Body of pancreas (tissue), 4 donors: ENCODE data around the gene STK31. TPM values are rescaled to one million over a fixed set of nuclear protein-coding genes. Genes with fewer than 3 reads are reported as not detected.
"Not testable (repeated sequence)": the region's sequence is repeated elsewhere in the genome, so short reads cannot be mapped to it uniquely, and the experiment has no call there.

Experiments used
- ATAC-seq: fragments of 150-250 bp; one replicate; pipeline ENCODE4 v1.9.1; 2016
- DNase-seq, 4 donors: peaks; one replicate each; pipeline ENCODE4 v3.0.0-alpha.2; 2019
- H3K27ac ChIP-seq, 4 donors: fragments of 200-600 bp; sonication (generic); 1 replicate in 3 of 4; 2 replicates in 1 of 4; pipeline versions ENCODE4 v1.5.1 to v1.6.1; 2016 to 2019; ENCODE audit warnings: mild to moderate bottlenecking in 1 of 4, mixed read lengths in 1 of 4, moderate library complexity in 1 of 4
- H3K27me3 ChIP-seq, 2 donors: fragments of 200-600 bp; sonication (generic); one replicate each; pipeline ENCODE4 v1.6.0; 2016; ENCODE audit warnings: mild to moderate bottlenecking in 1 of 2
- H3K36me3 ChIP-seq, 2 donors: fragments of 200-600 bp; sonication (generic); replicated peaks in 1 of 2; 2 replicates each; pipeline ENCODE4 v1.5.1; 2016; ENCODE audit warnings: low read depth in 2 of 2; ENCODE audit not compliant: insufficient read depth in 1 of 2
- H3K4me1 ChIP-seq: fragments of 200-600 bp; sonication (generic); one replicate; pipeline ENCODE4 v1.6.0; 2016
- H3K4me3 ChIP-seq, 2 donors: fragments of 200-600 bp; sonication (generic); 1 replicate in 1 of 2; 2 replicates in 1 of 2; pipeline ENCODE4 v1.5.1; 2016 to 2019
- H3K9me3 ChIP-seq, 3 donors: fragments of 200-600 bp; sonication (generic); 1 replicate in 2 of 3; 2 replicates in 1 of 3; pipeline ENCODE4 v1.5.1; 2016
- CTCF ChIP-seq, 7 experiments: fragments of 450-650 bp in 4 of 7; fragments of 200-600 bp in 3 of 7; sonication (generic) in 3 of 7; IDR thresholded peaks; one replicate each; pipeline ENCODE4 v1.5.1; 2016 to 2019; ENCODE audit warnings: antibody characterized with exemption in 7 of 7
- POLR2A ChIP-seq, 3 donors: fragments of 450-650 bp; IDR thresholded peaks; one replicate each; pipeline ENCODE4 v1.6.1; 2016; ENCODE audit warnings: antibody characterized with exemption in 3 of 3, mild to moderate bottlenecking in 2 of 3
- WGBS, 2 donors: methylation state at CpG; one replicate each; pipeline ENCODE4 v1.1.5; 2017; 5-methylcytosine and 5-hydroxymethylcytosine counted together
- intact Hi-C: fragments of 100-400 bp; cut with DNase I; formaldehyde crosslinking; loops from one replicate; pipeline ENCODE4 v1.15.1; 2023
- total RNA-seq, 2 donors: library from RNA; depleted of rRNA; stranded (reverse); fragments of >200 nt; gene quantifications; one replicate each; pipeline ENCODE4 v1.1.0, GENCODE V29; 2016

The STK31 gene
- total RNA-seq, 2 donors from 2014 or later: 2.3 TPM; not detected in 1

DNA sequence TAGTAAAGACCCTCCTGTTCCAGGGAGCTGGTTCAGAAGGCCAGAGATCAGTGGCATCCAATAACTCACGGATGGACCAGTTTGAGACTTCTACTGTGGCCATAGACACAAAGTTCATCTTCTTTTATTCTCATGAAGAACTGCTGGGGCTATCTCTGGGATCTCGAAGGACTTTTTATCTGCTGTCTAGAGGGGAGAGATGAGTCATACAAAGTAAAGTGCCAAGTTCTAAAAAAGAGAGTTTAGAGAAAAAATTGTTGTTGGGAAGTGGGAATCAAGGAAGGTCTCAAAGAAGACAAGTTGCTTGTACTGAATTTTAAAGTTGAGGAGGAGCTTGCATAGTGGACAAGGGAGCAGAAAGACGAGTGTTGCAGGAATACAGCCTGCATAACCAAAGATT, 38.0 kb upstream of the STK31 start:
- DNase-seq: no peak
- TF ChIP-seq POLR2A (IDR thresholded peaks at IDR 0.05): no peak
- TF ChIP-seq CTCF (IDR thresholded peaks at IDR 0.05): no peak
- intact Hi-C loops: no loop called here
- no peaks in the 10 kb centered on the region for H3K4me1 ChIP-seq
- 70 to 72% methylated on average over 3 of the region's 3 CpGs for WGBS, 2 donors
- no peak overlapping the region for H3K4me3 ChIP-seq
- H3K27ac ChIP-seq: no peak overlapping the region
- ATAC-seq: no peak
- no peaks in the 10 kb centered on the region for H3K36me3 ChIP-seq
- no peaks in the 10 kb centered on the region for H3K9me3 ChIP-seq
- H3K27me3 ChIP-seq: no peaks in the 10 kb centered on the region

DNA sequence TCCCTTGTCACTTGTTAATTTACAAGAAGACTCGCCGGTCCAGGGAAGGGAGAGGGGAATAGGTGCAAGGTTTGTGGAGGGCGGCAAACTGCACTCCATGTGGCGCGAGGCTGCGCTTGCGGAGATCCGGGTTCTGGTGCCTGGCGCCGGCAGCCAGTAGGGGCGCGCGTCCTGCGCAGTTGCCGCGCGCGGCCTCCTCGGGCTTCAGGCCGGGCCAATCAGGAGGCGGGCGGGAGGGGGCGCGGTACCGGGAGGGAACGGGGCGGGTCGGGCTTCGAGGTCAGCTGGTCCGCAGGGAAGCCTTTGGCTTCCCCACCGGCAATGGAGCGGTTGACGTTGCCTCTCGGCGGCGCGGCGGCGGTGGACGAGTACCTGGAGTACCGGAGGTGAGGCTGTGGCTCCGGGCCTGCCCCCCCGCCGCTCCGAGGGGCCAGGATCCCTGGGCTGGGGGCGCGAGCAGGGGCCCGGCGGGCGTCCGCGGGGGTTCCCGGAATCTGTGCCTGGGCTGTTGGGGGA, 30.1 kb upstream of the STK31 start, which contains the start of gene FAM221A:
Gene FAM221A, plus strand, starts transcription at position 302 of the 516 bp plus-strand sequence. Its CDS starts 20 bp downstream, at position 322.
- peak; percentile 98 for ATAC-seq
- Histone ChIP-seq H3K27ac (peak within 1 kb of the TSS; percentile 96 to 99 (median 98)), H3K9me3 (no peaks in the 10 kb centered on the region), H3K4me1 (peaks cover 35% of the 10 kb centered on the region), H3K4me3 (peak within 1 kb of the TSS; percentile 28 to 98), H3K27me3 (no peaks in the 10 kb centered on the region), H3K36me3 (no peaks in the 10 kb centered on the region)
- DNase-seq: peak; percentile 94 to 95 (median 94)
- TF ChIP-seq POLR2A (IDR thresholded peaks at IDR 0.05): peak; percentile 77 to 85 (median 78)
- TF ChIP-seq CTCF (IDR thresholded peaks at IDR 0.05): peak; percentile 76 to 95 (median 89)
- 0% methylated on average over 9 to 48 of the region's 53 CpGs for WGBS, 2 donors
- intact Hi-C loops: no loop called here

DNA sequence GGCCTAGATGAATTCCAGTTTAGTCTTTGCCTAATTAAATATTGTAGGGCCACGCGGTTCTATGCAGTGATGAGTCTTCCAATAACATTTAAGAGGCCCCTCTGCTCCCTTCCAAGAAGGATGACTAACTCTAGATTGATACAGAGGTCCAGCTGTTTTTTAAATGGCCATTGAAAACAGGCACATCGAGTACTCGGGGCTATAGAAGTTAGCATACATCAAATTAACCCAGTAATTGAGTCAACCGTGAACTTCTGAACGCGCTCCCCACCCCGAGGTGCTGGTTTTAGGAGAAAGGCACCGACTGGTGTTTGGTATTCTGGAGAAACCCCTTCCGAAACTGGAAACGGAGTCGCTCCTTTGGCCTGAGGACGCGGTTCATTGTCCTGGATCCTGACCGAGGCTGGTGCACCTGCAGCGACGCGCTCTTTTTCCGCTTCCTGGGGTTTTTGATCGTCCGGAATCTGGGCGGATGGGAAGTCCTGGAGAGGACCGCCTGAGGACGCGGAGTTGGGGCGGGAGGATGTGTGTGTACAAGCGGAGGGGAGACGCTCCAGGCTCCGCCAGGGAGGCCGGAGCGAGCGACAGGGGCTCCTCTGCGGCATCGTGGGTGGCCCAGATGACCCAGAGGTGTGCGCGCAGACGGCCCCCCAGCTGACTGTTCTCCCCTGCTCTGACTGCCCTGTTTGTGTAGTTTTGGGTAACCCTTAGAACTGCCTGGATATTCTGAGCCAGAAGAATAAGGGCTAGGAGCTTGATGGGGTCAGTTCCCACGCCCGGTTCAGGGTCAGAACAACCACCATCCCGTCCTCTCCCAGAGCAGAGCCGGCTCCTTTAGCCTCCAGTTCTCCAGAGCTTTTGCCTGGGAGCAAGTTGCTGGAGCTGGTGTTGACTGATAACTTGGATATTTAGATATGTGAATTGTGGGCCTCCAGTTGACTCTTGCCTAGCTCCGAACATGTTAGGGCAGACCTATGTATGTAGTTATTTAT, 29.3 kb upstream of the STK31 start:
- TF ChIP-seq CTCF (IDR thresholded peaks at IDR 0.05) (no peak), POLR2A (IDR thresholded peaks at IDR 0.05) (peak; percentile 40 to 95 (median 93))
- WGBS, 2 donors: 1% methylated on average over 15 to 42 of the region's 42 CpGs
- DNase-seq (peak; percentile 81 to 86 (median 84)), ATAC-seq (peak; percentile 84)
- H3K27me3 ChIP-seq: no peaks in the 10 kb centered on the region
- peaks cover 42% of the 10 kb centered on the region for H3K4me1 ChIP-seq
- no peaks in the 10 kb centered on the region for H3K36me3 ChIP-seq
- intact Hi-C loops: no loop called here
- peak overlapping the region; percentile 96 to 99 (median 98) for H3K27ac ChIP-seq
- no peaks in the 10 kb centered on the region for H3K9me3 ChIP-seq
- peak overlapping the region; percentile 28 to 98 for H3K4me3 ChIP-seq

GRCh38 chr7:23684041-23684440, 26.0 kb upstream of the STK31 start:
- ATAC-seq, intact Hi-C loops, H3K36me3 ChIP-seq, H3K27me3 ChIP-seq, DNase-seq, H3K4me3 ChIP-seq, H3K9me3 ChIP-seq: not testable (repeated sequence)
- 24 to 54% methylated on average over 6 of the region's 6 CpGs for WGBS, 2 donors
- Histone ChIP-seq H3K27ac (peak overlapping the region in 3 of 4 donors; percentile 80 to 87 (median 83)), H3K4me1 (peaks cover 63% of the 10 kb centered on the region)

- ATAC-seq (peak; percentile 88), DNase-seq (peak in 1 of 4 donors; percentile 66)
- Histone ChIP-seq H3K4me1 (peaks cover 58% of the 10 kb centered on the region), H3K36me3 (no peaks in the 10 kb centered on the region), H3K27ac (peak overlapping the region; percentile 77 to 87 (median 82)), H3K27me3 (no peaks in the 10 kb centered on the region), H3K9me3 (no peaks in the 10 kb centered on the region), H3K4me3 (no peak overlapping the region)
- intact Hi-C loops: no loop called here
- WGBS, 2 donors: 13 to 16% methylated on average over 3 of the region's 3 CpGs
- TF ChIP-seq POLR2A (IDR thresholded peaks at IDR 0.05) (peak in 2 of 3 donors; percentile 8 to 33), CTCF (IDR thresholded peaks at IDR 0.05) (no peak)
Measured at GRCh38 chr7:23685731-23686130, 24.3 kb upstream of the STK31 start.
